ENCODE results near the gene GIPR. TPM values are rescaled to one million over a fixed set of nuclear protein-coding genes. Genes with fewer than 3 reads are reported as not detected.

Gene GIPR
- total and polyA plus RNA-seq, 2 experiments from 2014 or later, result 12.8 to 23.6 TPM

GRCh38 chr19:45687599-45687998 is 19.6 kb downstream of the GIPR start:
- TF ChIP-seq CTCF (IDR thresholded peaks at IDR 0.05; ENCODE audit: low read depth, low read length), result no peak
- Histone ChIP-seq H3K4me3 (no peak overlapping the region), H3K4me1 (ENCODE audit: low read depth) (no peaks in the 10 kb centered on the region), H3K27me3 (no peaks in the 10 kb centered on the region), H3K9me3 (ENCODE audit: low read depth) (no peaks in the 10 kb centered on the region), H3K36me3 (peaks cover 30% of the 10 kb centered on the region), H3K27ac (no peak overlapping the region)
- no peak for DNase-seq (ENCODE audit: low read depth in 1 of 2, low spot score in 1 of 2)

GRCh38 chr19:45691516-45692186 is 23.6 kb downstream of the GIPR start, which contains the start of gene SNRPD2:
TSS of gene SNRPD2 (minus strand) at chr19:45691953. CDS start at chr19:45691888, 65 bp downstream.
- TF ChIP-seq CTCF (IDR thresholded peaks at IDR 0.05; ENCODE audit: low read depth, low read length), result no peak
- no peaks in the 10 kb centered on the region for H3K27me3 ChIP-seq
- DNase-seq (ENCODE audit: low read depth in 1 of 2, low spot score in 1 of 2), result peak; percentile 96 to 97
- H3K9me3 ChIP-seq (ENCODE audit: low read depth), result no peaks in the 10 kb centered on the region
- peak within 1 kb of the TSS; percentile 90 for H3K27ac ChIP-seq
- H3K4me3 ChIP-seq, result peak within 1 kb of the TSS; percentile 53
- peaks cover 17% of the 10 kb centered on the region for H3K36me3 ChIP-seq
- no peaks in the 10 kb centered on the region for H3K4me1 ChIP-seq (ENCODE audit: low read depth)

- peak within 1 kb of the TSS; percentile 53 for H3K4me3 ChIP-seq
- no peaks in the 10 kb centered on the region for H3K4me1 ChIP-seq (ENCODE audit: low read depth)
- peak within 1 kb of the TSS; percentile 90 for H3K27ac ChIP-seq
- no peaks in the 10 kb centered on the region for H3K9me3 ChIP-seq (ENCODE audit: low read depth)
- peak; percentile 100 for DNase-seq (ENCODE audit: low read depth in 1 of 2, low spot score in 1 of 2)
- H3K36me3 ChIP-seq, result peaks cover 10% of the 10 kb centered on the region
- no peak for TF ChIP-seq CTCF (IDR thresholded peaks at IDR 0.05; ENCODE audit: low read depth, low read length)
- H3K27me3 ChIP-seq, result no peaks in the 10 kb centered on the region
Measured at GRCh38 chr19:45692187-45693105, 24.4 kb downstream of the GIPR start, which contains the start of gene QPCTL. TSS of gene QPCTL (plus strand) at chr19:45692666. CDS start at chr19:45692704, 38 bp downstream.

- TF ChIP-seq CTCF (IDR thresholded peaks at IDR 0.05; ENCODE audit: low read depth, low read length), result peak; percentile 98
- Histone ChIP-seq H3K36me3 (peaks cover 2% of the 10 kb centered on the region), H3K4me1 (ENCODE audit: low read depth) (no peaks in the 10 kb centered on the region), H3K9me3 (ENCODE audit: low read depth) (no peaks in the 10 kb centered on the region), H3K27me3 (no peaks in the 10 kb centered on the region), H3K27ac (peak overlapping the region; percentile 83), H3K4me3 (peak overlapping the region; percentile 53)
- DNase-seq (ENCODE audit: low read depth in 1 of 2, low spot score in 1 of 2), result peak; percentile 74 to 89
Measured at GRCh38 chr19:45693106-45693788, 25.2 kb downstream of the GIPR start.

- no peaks in the 10 kb centered on the region for H3K4me1 ChIP-seq (ENCODE audit: low read depth)
- peaks cover 6% of the 10 kb centered on the region for H3K36me3 ChIP-seq
- H3K9me3 ChIP-seq (ENCODE audit: low read depth), result no peaks in the 10 kb centered on the region
- H3K4me3 ChIP-seq, result no peak overlapping the region
- no peak overlapping the region for H3K27ac ChIP-seq
- no peaks in the 10 kb centered on the region for H3K27me3 ChIP-seq
- no peak for TF ChIP-seq CTCF (IDR thresholded peaks at IDR 0.05; ENCODE audit: low read depth, low read length)
- no peak for DNase-seq (ENCODE audit: low read depth in 1 of 2, low spot score in 1 of 2)
Measured at GRCh38 chr19:45701676-45702075, 33.7 kb downstream of the GIPR start.
